Nephron (organoid): ENCODE results near the gene C5orf15.

Experiments used
- H3K27ac Mint-ChIP-seq, 3 experiments: 2 replicates each; pipeline ENCODE4 v1.8.0; 2020; ENCODE audit warnings: mixed read lengths in 3 of 3, mild to moderate bottlenecking in 2 of 3, moderate library complexity in 1 of 3
- H3K27me3 Mint-ChIP-seq: 2 replicates; pipeline ENCODE4 v1.8.0; 2021; ENCODE audit warnings: low read depth, mild to moderate bottlenecking, moderate library complexity, mixed read lengths
- H3K36me3 Mint-ChIP-seq: 2 replicates; pipeline ENCODE4 v1.8.0; 2020; ENCODE audit warnings: low read depth, mixed read lengths
- H3K4me1 Mint-ChIP-seq: 2 replicates; pipeline ENCODE4 v1.8.0; 2020; ENCODE audit warnings: mixed read lengths
- H3K4me3 Mint-ChIP-seq, 3 experiments: 2 replicates each; pipeline ENCODE4 v1.8.0; 2020; ENCODE audit warnings: mild to moderate bottlenecking in 3 of 3, mixed read lengths in 3 of 3, moderate library complexity in 2 of 3
- H3K9me3 Mint-ChIP-seq: 2 replicates; pipeline ENCODE4 v1.8.0; 2020; ENCODE audit warnings: mixed read lengths
- TF ChIP-seq, protein P1 (sequence below), 3 experiments: fragments of 200-600 bp; sonication (generic); IDR thresholded peaks; one replicate each; pipeline ENCODE4 v1.5.0; 2021; ENCODE audit warnings: antibody characterized with exemption in 3 of 3; ENCODE audit not compliant: unreplicated experiment in 3 of 3

The C5orf15 gene

DNA sequence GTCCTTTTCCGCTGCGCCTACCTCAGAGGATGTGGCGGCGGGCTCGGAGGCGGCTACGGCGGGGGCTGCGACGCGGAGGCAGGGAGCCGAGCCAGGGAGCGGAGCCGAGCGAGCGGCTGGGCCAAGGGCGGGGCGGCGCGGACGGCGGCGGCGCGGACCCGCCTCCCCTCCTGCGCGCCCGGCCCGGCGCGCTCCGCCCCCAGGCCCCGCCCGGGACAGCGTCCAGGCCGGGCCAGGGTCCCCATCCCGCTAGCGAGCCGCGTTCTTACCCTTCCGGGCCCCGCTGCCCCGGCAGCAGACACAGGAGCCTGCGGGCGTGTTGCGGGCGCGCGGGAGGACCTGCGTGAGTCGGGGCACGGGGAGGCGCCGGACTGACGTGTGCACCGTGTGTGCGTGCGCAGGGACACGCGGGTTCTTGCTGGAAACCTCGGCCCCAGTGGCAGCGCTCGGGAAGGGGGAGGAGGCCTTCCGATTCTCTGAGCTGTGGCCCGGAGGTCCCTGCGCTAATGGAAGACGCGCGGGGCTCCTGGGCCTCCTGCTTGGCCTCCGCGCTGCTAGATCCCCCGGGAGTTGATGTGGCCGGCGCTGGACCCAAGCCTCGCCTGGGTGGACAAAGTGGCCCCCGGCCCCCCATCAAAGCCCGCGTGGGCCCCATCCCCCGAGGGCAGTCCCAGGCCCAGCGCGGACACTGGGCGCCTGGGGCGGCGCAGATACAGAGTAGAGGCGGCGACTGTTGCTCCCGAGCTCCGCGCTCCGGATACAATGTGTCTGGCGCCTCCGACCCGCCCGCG, 36.4 kb upstream of the C5orf15 start, which contains the start of gene VDAC1:
VDAC1 (minus strand) TSS at position 350 of the 791 bp plus-strand sequence. CDS start 11,963 bp downstream, outside the sequence.
- peaks cover 13% of the 10 kb centered on the region for H3K36me3 Mint-ChIP-seq
- H3K27ac Mint-ChIP-seq = peak within 1 kb of the TSS; percentile 99 to 100 (median 99)
- H3K27me3 Mint-ChIP-seq = no peaks in the 10 kb centered on the region
- TF ChIP-seq, protein P1, sequence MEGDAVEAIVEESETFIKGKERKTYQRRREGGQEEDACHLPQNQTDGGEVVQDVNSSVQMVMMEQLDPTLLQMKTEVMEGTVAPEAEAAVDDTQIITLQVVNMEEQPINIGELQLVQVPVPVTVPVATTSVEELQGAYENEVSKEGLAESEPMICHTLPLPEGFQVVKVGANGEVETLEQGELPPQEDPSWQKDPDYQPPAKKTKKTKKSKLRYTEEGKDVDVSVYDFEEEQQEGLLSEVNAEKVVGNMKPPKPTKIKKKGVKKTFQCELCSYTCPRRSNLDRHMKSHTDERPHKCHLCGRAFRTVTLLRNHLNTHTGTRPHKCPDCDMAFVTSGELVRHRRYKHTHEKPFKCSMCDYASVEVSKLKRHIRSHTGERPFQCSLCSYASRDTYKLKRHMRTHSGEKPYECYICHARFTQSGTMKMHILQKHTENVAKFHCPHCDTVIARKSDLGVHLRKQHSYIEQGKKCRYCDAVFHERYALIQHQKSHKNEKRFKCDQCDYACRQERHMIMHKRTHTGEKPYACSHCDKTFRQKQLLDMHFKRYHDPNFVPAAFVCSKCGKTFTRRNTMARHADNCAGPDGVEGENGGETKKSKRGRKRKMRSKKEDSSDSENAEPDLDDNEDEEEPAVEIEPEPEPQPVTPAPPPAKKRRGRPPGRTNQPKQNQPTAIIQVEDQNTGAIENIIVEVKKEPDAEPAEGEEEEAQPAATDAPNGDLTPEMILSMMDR (IDR thresholded peaks at IDR 0.05; ENCODE audit: unreplicated experiment in 3 of 3) = no peak
- peaks cover 53% of the 10 kb centered on the region for H3K4me1 Mint-ChIP-seq
- H3K4me3 Mint-ChIP-seq = peak within 1 kb of the TSS; percentile 94 to 98 (median 96)
- no peaks in the 10 kb centered on the region for H3K9me3 Mint-ChIP-seq

DNA sequence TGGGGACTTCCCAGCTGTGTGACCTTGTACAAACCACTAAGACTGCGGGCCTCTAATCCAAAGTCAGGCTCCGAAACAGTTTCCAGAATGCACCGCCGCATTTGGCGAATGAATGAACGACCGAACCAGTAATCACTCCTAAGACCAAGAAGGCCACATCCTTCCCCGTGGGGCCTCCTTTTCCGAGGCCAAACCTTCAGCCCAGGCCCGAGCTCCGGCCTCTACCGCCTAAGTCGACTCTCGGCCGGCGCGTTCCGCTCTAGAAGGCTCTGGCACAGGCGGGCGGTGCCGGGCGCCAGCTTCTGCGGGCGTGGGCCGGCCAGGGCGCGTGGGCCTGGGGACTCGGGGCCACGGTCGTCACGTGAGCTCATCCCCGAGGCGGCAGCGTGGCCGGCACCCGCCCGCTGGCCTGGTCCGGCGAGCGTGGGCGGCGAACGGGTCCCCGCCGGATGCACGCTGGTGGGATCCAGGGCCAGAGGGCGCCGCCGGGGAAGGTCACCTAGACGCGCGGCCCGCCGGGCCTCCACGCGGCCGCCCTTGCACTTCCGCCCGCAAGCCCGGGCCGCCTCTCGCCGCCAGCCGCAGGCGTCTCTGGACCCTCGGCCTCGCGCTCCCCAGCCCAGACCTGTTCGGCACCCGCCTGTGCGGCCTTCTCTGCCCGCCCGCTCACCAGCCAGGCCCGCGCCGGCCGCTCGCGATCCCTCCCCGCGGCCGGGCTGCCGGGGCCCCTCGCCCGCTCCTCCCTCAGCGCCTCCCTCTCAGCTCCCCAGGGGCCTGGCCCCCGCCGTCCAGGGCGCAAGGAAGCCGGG, 35.6 kb upstream of the C5orf15 start:
- peaks cover 61% of the 10 kb centered on the region for H3K4me1 Mint-ChIP-seq
- H3K4me3 Mint-ChIP-seq = peak overlapping the region; percentile 89 to 98 (median 92)
- no peaks in the 10 kb centered on the region for H3K27me3 Mint-ChIP-seq
- TF ChIP-seq, protein P1 (IDR thresholded peaks at IDR 0.05; ENCODE audit: unreplicated experiment in 3 of 3) = no peak
- peak overlapping the region; percentile 90 to 99 (median 98) for H3K27ac Mint-ChIP-seq
- H3K36me3 Mint-ChIP-seq = peaks cover 17% of the 10 kb centered on the region
- H3K9me3 Mint-ChIP-seq = no peaks in the 10 kb centered on the region

DNA sequence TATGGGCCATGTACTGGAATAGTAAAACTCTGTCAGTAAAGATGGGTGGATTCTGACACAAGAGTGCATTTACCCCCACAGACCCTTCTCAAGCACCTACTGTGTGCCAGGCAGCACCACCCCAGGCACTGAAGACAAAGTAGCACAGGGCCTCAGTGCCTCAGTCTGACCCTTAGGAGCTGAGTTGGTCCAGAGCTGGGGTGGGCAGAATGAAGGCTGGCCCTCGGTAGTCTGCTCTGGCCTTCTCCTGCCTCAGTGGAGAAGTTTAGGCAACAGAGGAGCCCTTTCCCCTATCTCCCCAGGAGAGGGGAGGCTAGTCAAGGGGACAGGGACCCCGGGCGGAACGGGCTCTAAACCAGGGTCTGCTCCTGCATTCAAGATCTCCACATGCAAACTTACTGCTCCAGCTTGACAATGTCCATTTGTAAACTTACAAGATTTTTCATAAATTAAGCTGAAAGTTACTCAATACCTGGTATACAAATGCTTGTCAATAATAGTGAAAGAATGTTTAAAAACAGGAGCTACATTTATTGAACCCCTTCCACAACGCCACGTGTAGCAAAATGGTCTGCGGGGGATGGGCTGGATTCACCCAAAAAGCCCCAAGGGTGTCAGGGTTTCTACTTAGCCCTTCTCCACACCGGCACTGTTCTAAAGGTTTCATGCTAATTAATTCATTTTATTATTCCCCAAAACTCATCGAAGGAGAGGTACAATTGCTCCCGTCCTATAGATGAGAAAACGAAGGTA, 34.8 kb upstream of the C5orf15 start:
- Mint-ChIP-seq H3K36me3 (peaks cover 17% of the 10 kb centered on the region), H3K9me3 (no peaks in the 10 kb centered on the region), H3K27ac (peak overlapping the region; percentile 90 to 99 (median 98)), H3K4me3 (peak overlapping the region; percentile 89 to 98 (median 92)), H3K4me1 (peaks cover 63% of the 10 kb centered on the region), H3K27me3 (no peaks in the 10 kb centered on the region)
- TF ChIP-seq, protein P1 (IDR thresholded peaks at IDR 0.05; ENCODE audit: unreplicated experiment in 3 of 3) = no peak

DNA sequence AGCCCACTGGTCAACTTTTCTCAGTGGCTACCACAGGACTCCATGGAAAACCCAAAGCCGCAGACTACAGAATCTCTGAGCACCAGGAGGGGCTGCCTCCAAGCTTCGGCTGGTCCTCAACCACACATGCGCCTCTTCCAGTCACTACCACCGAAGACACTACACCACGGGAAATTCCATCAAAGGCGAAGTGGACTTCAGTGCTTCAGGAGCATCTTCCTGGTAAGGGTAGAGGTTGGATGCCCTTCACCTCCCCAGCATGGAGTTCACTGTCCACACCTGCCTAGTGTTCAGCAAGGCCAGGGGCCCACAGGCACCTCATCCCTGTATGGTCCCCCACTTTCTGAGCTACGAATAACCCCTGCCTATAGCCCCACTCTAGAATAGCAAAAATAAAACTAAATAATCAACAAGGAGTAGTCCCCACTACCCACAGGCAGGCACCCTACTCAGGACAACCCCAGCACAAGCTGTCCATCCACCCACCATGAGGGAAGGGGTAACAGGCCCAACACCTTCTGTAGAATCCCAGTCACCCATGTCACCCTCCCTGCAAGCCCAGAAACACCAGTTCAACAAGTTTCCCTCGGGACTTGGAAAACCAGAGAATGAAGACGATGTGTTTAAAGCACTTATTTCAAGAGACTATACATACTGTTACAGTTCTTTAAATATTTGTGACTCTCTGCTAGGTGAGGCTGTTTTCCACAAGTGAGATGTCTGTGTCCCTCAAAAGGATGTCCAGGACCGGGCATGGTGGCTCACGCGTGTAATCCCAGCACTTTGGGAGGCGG, 33.7 kb upstream of the C5orf15 start:
- Mint-ChIP-seq H3K36me3 (peaks cover 17% of the 10 kb centered on the region), H3K4me3 (peak overlapping the region; percentile 89 to 98 (median 92)), H3K9me3 (no peaks in the 10 kb centered on the region), H3K27me3 (no peaks in the 10 kb centered on the region), H3K27ac (peak overlapping the region; percentile 45 to 98 (median 48)), H3K4me1 (peaks cover 58% of the 10 kb centered on the region)
- TF ChIP-seq, protein P1 (IDR thresholded peaks at IDR 0.05; ENCODE audit: unreplicated experiment in 3 of 3) = no peak
